MM.1S (cell line): ENCODE measurements around the gene KSR2.

Experiments used
- DNase-seq: peaks from one replicate; pipeline ENCODE4 v3.0.0-alpha.2; 2015
- H2AFZ ChIP-seq: fragments of 300-600 bp; sonication (generic); 2 replicates; pipeline ENCODE4 v1.6.0; 2016; ENCODE audit warnings: antibody characterized with exemption, low read length
- H3F3A ChIP-seq: fragments of 300-600 bp; sonication (generic); 2 replicates; pipeline ENCODE4 v1.6.1; 2016; ENCODE audit warnings: mild to moderate bottlenecking, antibody characterized with exemption, low read length, moderate library complexity, mixed read lengths; ENCODE audit not compliant: insufficient read depth
- H3K27ac ChIP-seq: fragments of 300-600 bp; sonication (generic); 2 replicates; pipeline ENCODE4 v1.5.1; 2016; ENCODE audit warnings: mild to moderate bottlenecking, low read length
- H3K27me3 ChIP-seq: fragments of 300-600 bp; sonication (generic); replicated peaks from 2 replicates; pipeline ENCODE4 v1.6.0; 2016; ENCODE audit warnings: low read length; ENCODE audit not compliant: insufficient read depth
- H3K36me3 ChIP-seq: fragments of 300-600 bp; sonication (generic); replicated peaks from 2 replicates; pipeline ENCODE4 v1.6.1; 2016; ENCODE audit warnings: mild to moderate bottlenecking, low read length, mixed read lengths; ENCODE audit not compliant: insufficient read depth
- H3K4me1 ChIP-seq: fragments of 300-600 bp; sonication (generic); 2 replicates; pipeline ENCODE4 v1.6.1; 2016; ENCODE audit warnings: low read length, mixed read lengths
- H3K4me2 ChIP-seq: fragments of 300-600 bp; sonication (generic); 2 replicates; pipeline ENCODE4 v1.6.0; 2016; ENCODE audit warnings: low read depth, low read length
- H3K4me3 ChIP-seq: fragments of 300-600 bp; sonication (generic); 2 replicates; pipeline ENCODE4 v1.5.1; 2016; ENCODE audit warnings: low read length, mixed read lengths
- H3K79me2 ChIP-seq: fragments of 300-600 bp; sonication (generic); 2 replicates; pipeline ENCODE4 v1.6.1; 2016; ENCODE audit warnings: mixed run types, low read length, mixed read lengths
- H3K9ac ChIP-seq: fragments of 300-600 bp; sonication (generic); 2 replicates; pipeline ENCODE4 v1.6.1; 2016; ENCODE audit warnings: low read length, mixed read lengths
- H3K9me2 ChIP-seq: fragments of 300-600 bp; sonication (generic); replicated peaks from 2 replicates; pipeline ENCODE4 v1.6.1; 2016; ENCODE audit warnings: mild to moderate bottlenecking, low read length, mixed read lengths; ENCODE audit not compliant: insufficient read depth
- H3K9me3 ChIP-seq: fragments of 300-600 bp; sonication (generic); replicated peaks from 2 replicates; pipeline ENCODE4 v1.6.1; 2016; ENCODE audit warnings: mild to moderate bottlenecking, low read length, mixed read lengths; ENCODE audit not compliant: insufficient read depth
- H4K20me1 ChIP-seq: fragments of 300-600 bp; sonication (generic); 2 replicates; pipeline ENCODE4 v1.6.1; 2016; ENCODE audit warnings: mild to moderate bottlenecking, low read length, moderate library complexity, mixed read lengths; ENCODE audit not compliant: insufficient read depth
- CTCF ChIP-seq: fragments of 300-600 bp; sonication (generic); IDR thresholded peaks from 2 replicates; pipeline ENCODE4 v1.5.1; 2016; ENCODE audit warnings: antibody characterized with exemption, low read length, mixed read lengths
- EZH2 ChIP-seq: fragments of 300-600 bp; sonication (generic); optimal IDR thresholded peaks from 2 replicates; pipeline ENCODE3; 2017; ENCODE audit warnings: low read depth, mild to moderate bottlenecking, antibody characterized with exemption, low read length, mixed read lengths
- EZH2phosphoT487 ChIP-seq: fragments of 300-600 bp; sonication (generic); IDR thresholded peaks from 2 replicates; pipeline ENCODE4 v1.6.1; 2018; ENCODE audit warnings: antibody characterized with exemption, low read length

The KSR2 gene

GRCh38 chr12:117501076-117501869 is 467.5 kb downstream of the KSR2 start:
- H3K36me3 ChIP-seq: no peaks in the 10 kb centered on the region
- no peak overlapping the region for H3K4me3 ChIP-seq
- no peaks in the 10 kb centered on the region for H3K79me2 ChIP-seq
- no peak overlapping the region for H2AFZ ChIP-seq
- TF ChIP-seq EZH2 (no peak), CTCF (no peak), EZH2phosphoT487 (no peak)
- no peaks in the 10 kb centered on the region for H3K9me3 ChIP-seq
- no peak overlapping the region for H3K27ac ChIP-seq
- no peaks in the 10 kb centered on the region for H4K20me1 ChIP-seq
- no peaks in the 10 kb centered on the region for H3F3A ChIP-seq
- no peak overlapping the region for H3K9ac ChIP-seq
- no peaks in the 10 kb centered on the region for H3K9me2 ChIP-seq
- no peaks in the 10 kb centered on the region for H3K4me1 ChIP-seq
- H3K27me3 ChIP-seq: no peaks in the 10 kb centered on the region
- no peak for DNase-seq
- H3K4me2 ChIP-seq: no peak overlapping the region

GRCh38 chr12:117499759-117500485 is 468.9 kb downstream of the KSR2 start:
- Histone ChIP-seq H3K4me3 (no peak overlapping the region), H3K79me2 (no peaks in the 10 kb centered on the region), H4K20me1 (no peaks in the 10 kb centered on the region)

GRCh38 chr12:117498880-117499279 is 469.9 kb downstream of the KSR2 start:
- H2AFZ ChIP-seq: no peak overlapping the region
- no peak overlapping the region for H3K27ac ChIP-seq
- H3K9me3 ChIP-seq: no peaks in the 10 kb centered on the region
- no peaks in the 10 kb centered on the region for H3K79me2 ChIP-seq
- H3K27me3 ChIP-seq: no peaks in the 10 kb centered on the region
- H3K4me1 ChIP-seq: no peaks in the 10 kb centered on the region
- no peak overlapping the region for H3K4me3 ChIP-seq
- H3K36me3 ChIP-seq: no peaks in the 10 kb centered on the region
- no peak overlapping the region for H3K9ac ChIP-seq
- no peaks in the 10 kb centered on the region for H3F3A ChIP-seq
- H3K4me2 ChIP-seq: no peak overlapping the region
- DNase-seq: no peak
- no peaks in the 10 kb centered on the region for H3K9me2 ChIP-seq
- H4K20me1 ChIP-seq: no peaks in the 10 kb centered on the region
- no peak for TF ChIP-seq EZH2
- no peak for TF ChIP-seq CTCF
- TF ChIP-seq EZH2phosphoT487: no peak

More at GRCh38 chr12:117499759-117500485, 468.9 kb downstream of the KSR2 start:
- H3K27ac ChIP-seq: no peak overlapping the region
- no peak for TF ChIP-seq EZH2phosphoT487
- TF ChIP-seq EZH2: no peak
- TF ChIP-seq CTCF: no peak
- no peaks in the 10 kb centered on the region for H3K9me3 ChIP-seq
- no peaks in the 10 kb centered on the region for H3K36me3 ChIP-seq
- no peak for DNase-seq
- no peaks in the 10 kb centered on the region for H3K27me3 ChIP-seq
- H2AFZ ChIP-seq: no peak overlapping the region
- no peak overlapping the region for H3K9ac ChIP-seq
- no peaks in the 10 kb centered on the region for H3K4me1 ChIP-seq
- no peaks in the 10 kb centered on the region for H3K9me2 ChIP-seq
- H3K4me2 ChIP-seq: no peak overlapping the region
- no peaks in the 10 kb centered on the region for H3F3A ChIP-seq
